Liver (tissue), 9 donors: ENCODE measurements around the gene TULP3. TPM values are rescaled to one million over a fixed set of nuclear protein-coding genes. Genes with fewer than 3 reads are reported as not detected.

Source experiments
- DNase-seq: peaks from one replicate; pipeline ENCODE4 v3.0.0-alpha.2; 2017; ENCODE audit warnings: low spot score
- H3K27ac ChIP-seq, 2 donors: one replicate each; pipeline ENCODE4 v1.7.0; 2013; ENCODE audit warnings: inconsistent platforms in 2 of 2, low read length in 2 of 2, control low read depth in 1 of 2, low read depth in 1 of 2, mild to moderate bottlenecking in 1 of 2
- H3K27me3 ChIP-seq, 4 donors: one replicate each; pipeline versions ENCODE4 v1.6.1 to v1.7.0; 2013; ENCODE audit warnings: low read length in 3 of 4, inconsistent platforms in 1 of 4, mild to moderate bottlenecking in 1 of 4, moderate library complexity in 1 of 4; ENCODE audit not compliant: control insufficient read depth in 4 of 4, insufficient read depth in 4 of 4
- H3K36me3 ChIP-seq, 4 donors: one replicate each; pipeline versions ENCODE4 v1.6.1 to v1.7.0; 2013; ENCODE audit warnings: low read length in 3 of 4, mild to moderate bottlenecking in 3 of 4, low read depth in 1 of 4, moderate library complexity in 1 of 4; ENCODE audit not compliant: control insufficient read depth in 4 of 4, insufficient read depth in 3 of 4
- H3K4me1 ChIP-seq, 4 donors: one replicate each; pipeline versions ENCODE4 v1.6.1 to v1.7.0; 2013; ENCODE audit warnings: low read length in 3 of 4, mild to moderate bottlenecking in 3 of 4, moderate library complexity in 1 of 4; ENCODE audit not compliant: control insufficient read depth in 4 of 4, insufficient read depth in 4 of 4
- H3K4me3 ChIP-seq, 3 donors: one replicate each; pipeline versions ENCODE4 v1.6.1 to v1.7.0; 2013; ENCODE audit warnings: low read length in 3 of 3, control low read depth in 1 of 3, low read depth in 1 of 3, mild to moderate bottlenecking in 1 of 3
- H3K9ac ChIP-seq, 2 donors: one replicate each; pipeline ENCODE4 v1.7.0; 2013; ENCODE audit warnings: low read length in 2 of 2, mild to moderate bottlenecking in 2 of 2, moderate library complexity in 2 of 2, control low read depth in 1 of 2, low read depth in 1 of 2
- H3K9me3 ChIP-seq, 4 donors: one replicate each; pipeline versions ENCODE4 v1.6.1 to v1.7.0; 2013; ENCODE audit warnings: low read length in 3 of 4; ENCODE audit not compliant: control insufficient read depth in 4 of 4
- GABPA ChIP-seq, 2 donors: IDR thresholded peaks in 1 of 2; conservative IDR thresholded peaks in 1 of 2; 2 replicates each; pipeline ENCODE4 v1.6.1; 2016; ENCODE audit warnings: antibody characterized with exemption in 2 of 2, mild to moderate bottlenecking in 1 of 2, moderate library complexity in 1 of 2
- HNF4A ChIP-seq, 2 donors: conservative IDR thresholded peaks; 2 replicates each; pipeline ENCODE4 v1.6.1; 2016; ENCODE audit warnings: antibody characterized with exemption in 2 of 2, mild to moderate bottlenecking in 2 of 2
- JUND ChIP-seq, 2 donors: IDR thresholded peaks; 2 replicates each; pipeline ENCODE4 v1.6.1; 2016; ENCODE audit warnings: antibody characterized with exemption in 2 of 2
- NR2F2 ChIP-seq: IDR thresholded peaks from 2 replicates; pipeline ENCODE4 v1.6.1; 2016; ENCODE audit warnings: antibody characterized with exemption
- SP1 ChIP-seq: IDR thresholded peaks from 2 replicates; pipeline ENCODE4 v1.6.1; 2018; ENCODE audit warnings: antibody characterized with exemption, mild to moderate bottlenecking
- TAF1 ChIP-seq: conservative IDR thresholded peaks from 2 replicates; pipeline ENCODE4 v1.6.1; 2016; ENCODE audit warnings: antibody characterized with exemption, mild to moderate bottlenecking
- YY1 ChIP-seq: IDR thresholded peaks from 2 replicates; pipeline ENCODE4 v1.6.1; 2016; ENCODE audit warnings: antibody characterized with exemption, mild to moderate bottlenecking
- WGBS: extraction: QIAGEN DNeasy Blood & Tissue Kit; methylation state at CpG from one replicate; pipeline ENCODE4 v1.1.7; 2013; 5-methylcytosine and 5-hydroxymethylcytosine counted together
- polyA plus RNA-seq, 2 donors: library from polyadenylated mRNA; stranded (reverse) in 1 of 2; unstranded in 1 of 2; fragments of 200-250 nt in 1 of 2; fragments of >200 nt in 1 of 2; fragmentation: Nextera tagmentation in 1 of 2; extraction: Ambion mirVana in 1 of 2; gene quantifications; one replicate each; pipeline versions ENCODE4 v1.2.1 to v1.2.3, GENCODE V29; 2013 to 2015
- total RNA-seq, 2 donors: library from RNA; depleted of rRNA; stranded (reverse); fragments of >200 nt; gene quantifications; one replicate each; pipeline ENCODE4 v1.2.3, GENCODE V29; 2014
- TF ChIP-seq, protein P1 (sequence below): IDR thresholded peaks from 2 replicates; pipeline ENCODE4 v1.6.1; 2016; ENCODE audit warnings: antibody characterized with exemption
- TF ChIP-seq, protein P2 (sequence below): IDR thresholded peaks from 2 replicates; pipeline ENCODE4 v1.6.1; 2016; ENCODE audit warnings: antibody characterized with exemption
- TF ChIP-seq, protein P3 (sequence below): IDR thresholded peaks from 2 replicates; pipeline ENCODE4 v1.6.1; 2016; ENCODE audit warnings: antibody characterized with exemption, mild to moderate bottlenecking
- TF ChIP-seq, protein P4 (sequence below): IDR thresholded peaks from 2 replicates; pipeline ENCODE4 v1.6.1; 2016; ENCODE audit warnings: antibody characterized with exemption
- donor health status: healthy.
- donor health status: healthy.
- donor health status: healthy.
- donor health status: healthy.
- donor health status: healthy.

TULP3 gene
- total and polyA plus RNA-seq, 4 donors: 3.2 to 4.8 (median 3.7) TPM

DNA sequence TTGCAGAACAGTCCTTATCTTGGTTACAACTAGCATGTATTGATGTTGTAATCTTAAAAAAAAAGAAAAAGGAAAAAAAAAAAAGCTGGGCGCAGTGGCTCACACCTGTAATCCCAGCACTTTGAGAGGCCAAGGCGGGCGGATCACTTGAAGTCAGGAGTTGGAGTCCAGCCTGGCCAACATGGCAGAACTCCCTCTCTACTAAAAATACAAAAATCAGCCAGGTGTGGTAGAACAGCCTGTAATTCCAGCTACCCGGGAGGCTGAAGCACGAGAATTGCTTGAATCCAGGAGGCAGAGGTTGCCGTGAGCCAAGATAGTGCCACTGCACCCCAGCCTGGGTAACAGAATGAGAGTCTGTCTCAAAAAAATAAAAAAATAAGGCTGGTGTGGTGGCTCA, 42.9 kb downstream of the TULP3 start (continued):
- TF ChIP-seq, protein P1, sequence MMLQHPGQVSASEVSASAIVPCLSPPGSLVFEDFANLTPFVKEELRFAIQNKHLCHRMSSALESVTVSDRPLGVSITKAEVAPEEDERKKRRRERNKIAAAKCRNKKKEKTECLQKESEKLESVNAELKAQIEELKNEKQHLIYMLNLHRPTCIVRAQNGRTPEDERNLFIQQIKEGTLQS: no peak
- no peak for TF ChIP-seq YY1
- no peak for TF ChIP-seq GABPA (IDR thresholded peaks at IDR 0.05 in 1 of 2, conservative IDR thresholded peaks at IDR 0.05 in 1 of 2)
- TF ChIP-seq TAF1: no peak

DNA sequence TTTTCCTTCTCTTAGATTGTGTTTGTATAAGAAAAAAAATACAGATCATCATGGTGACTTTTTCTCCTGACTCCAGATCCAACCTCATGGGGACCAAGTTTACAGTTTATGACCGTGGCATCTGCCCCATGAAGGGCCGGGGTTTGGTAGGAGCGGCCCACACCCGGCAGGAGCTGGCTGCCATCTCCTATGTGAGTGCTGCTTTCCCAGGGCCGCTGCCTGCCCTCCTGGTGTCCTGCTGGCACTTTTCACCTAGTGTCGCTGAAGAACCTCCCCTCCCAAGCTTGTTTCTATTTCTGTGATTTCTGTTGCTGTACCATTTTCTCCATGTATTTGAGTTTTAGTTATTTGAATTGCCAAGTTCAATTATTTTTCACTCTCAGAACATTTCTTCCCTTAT, 43.7 kb downstream of the TULP3 start:
- no peaks in the 10 kb centered on the region for H3K27me3 ChIP-seq
- WGBS: 99% methylated on average over 6 of the region's 6 CpGs
- H3K4me1 ChIP-seq: no peaks in the 10 kb centered on the region
- H3K36me3 ChIP-seq: peaks cover 9 to 34% (median 23%) of the 10 kb centered on the region in 4 donors
- H3K4me3 ChIP-seq: no peak overlapping the region
- no peak for DNase-seq
- H3K27ac ChIP-seq: no peak overlapping the region
- TF ChIP-seq SP1: no peak
- H3K9me3 ChIP-seq: no peaks in the 10 kb centered on the region
- no peak overlapping the region for H3K9ac ChIP-seq

DNA sequence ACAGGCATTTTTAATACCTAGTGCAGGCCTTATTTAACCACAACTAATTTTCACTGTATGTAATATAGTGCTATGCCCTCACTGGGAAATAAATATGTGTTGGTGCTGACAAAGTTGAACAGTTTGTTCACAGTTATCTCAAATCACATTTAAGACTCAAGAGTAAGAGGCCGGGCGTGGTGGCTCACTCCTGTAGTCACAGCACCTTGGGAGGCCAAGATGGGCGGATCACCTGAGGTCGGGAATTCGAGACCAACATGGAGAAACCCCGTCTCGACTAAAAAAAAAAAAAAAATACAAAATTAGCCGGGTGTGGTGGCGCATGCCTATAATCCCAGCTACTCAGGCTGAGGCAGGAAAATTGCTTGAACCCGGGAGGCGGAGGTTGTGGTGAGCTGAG, 45.6 kb downstream of the TULP3 start:
- H3K4me1 ChIP-seq: no peaks in the 10 kb centered on the region
- no peaks in the 10 kb centered on the region for H3K9me3 ChIP-seq
- H3K27ac ChIP-seq: no peak overlapping the region
- DNase-seq: no peak
- H3K27me3 ChIP-seq: no peaks in the 10 kb centered on the region
- no peak overlapping the region for H3K9ac ChIP-seq
- H3K36me3 ChIP-seq: peaks cover 9 to 42% (median 20%) of the 10 kb centered on the region in 4 donors
- TF ChIP-seq, protein P1: no peak
- TF ChIP-seq, protein P2, sequence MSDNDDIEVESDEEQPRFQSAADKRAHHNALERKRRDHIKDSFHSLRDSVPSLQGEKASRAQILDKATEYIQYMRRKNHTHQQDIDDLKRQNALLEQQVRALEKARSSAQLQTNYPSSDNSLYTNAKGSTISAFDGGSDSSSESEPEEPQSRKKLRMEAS: no peak
- TF ChIP-seq NR2F2: no peak
- H3K4me3 ChIP-seq: no peak overlapping the region
- 91% methylated on average over 11 of the region's 11 CpGs for WGBS

DNA sequence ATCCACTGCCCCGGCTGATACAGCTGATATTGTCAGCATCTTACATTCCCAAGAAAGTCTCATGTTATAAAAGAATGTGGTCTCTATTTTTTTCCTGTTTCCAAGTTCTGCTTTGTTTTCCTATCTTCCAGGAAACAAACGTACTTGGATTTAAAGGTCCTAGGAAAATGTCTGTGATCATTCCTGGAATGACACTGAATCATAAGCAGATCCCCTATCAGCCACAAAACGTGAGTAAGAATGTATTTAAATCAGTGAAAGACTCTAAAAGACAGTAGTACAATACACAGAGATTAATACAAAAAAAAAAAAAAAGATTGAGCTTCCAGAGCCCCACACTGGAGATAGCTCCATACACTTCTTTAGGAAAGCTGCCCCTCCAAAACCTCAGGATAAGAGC, 46.8 kb downstream of the TULP3 start:
- no peak for DNase-seq
- no peaks in the 10 kb centered on the region for H3K4me1 ChIP-seq
- no peak overlapping the region for H3K9ac ChIP-seq
- H3K36me3 ChIP-seq: peaks cover 7 to 36% (median 14%) of the 10 kb centered on the region in 4 donors
- 88% methylated on average over 3 of the region's 3 CpGs for WGBS
- no peak overlapping the region for H3K27ac ChIP-seq
- TF ChIP-seq HNF4A (conservative IDR thresholded peaks at IDR 0.05) (no peak), GABPA (IDR thresholded peaks at IDR 0.05 in 1 of 2, conservative IDR thresholded peaks at IDR 0.05 in 1 of 2) (no peak), JUND (IDR thresholded peaks at IDR 0.05) (no peak)
- TF ChIP-seq, protein P3, sequence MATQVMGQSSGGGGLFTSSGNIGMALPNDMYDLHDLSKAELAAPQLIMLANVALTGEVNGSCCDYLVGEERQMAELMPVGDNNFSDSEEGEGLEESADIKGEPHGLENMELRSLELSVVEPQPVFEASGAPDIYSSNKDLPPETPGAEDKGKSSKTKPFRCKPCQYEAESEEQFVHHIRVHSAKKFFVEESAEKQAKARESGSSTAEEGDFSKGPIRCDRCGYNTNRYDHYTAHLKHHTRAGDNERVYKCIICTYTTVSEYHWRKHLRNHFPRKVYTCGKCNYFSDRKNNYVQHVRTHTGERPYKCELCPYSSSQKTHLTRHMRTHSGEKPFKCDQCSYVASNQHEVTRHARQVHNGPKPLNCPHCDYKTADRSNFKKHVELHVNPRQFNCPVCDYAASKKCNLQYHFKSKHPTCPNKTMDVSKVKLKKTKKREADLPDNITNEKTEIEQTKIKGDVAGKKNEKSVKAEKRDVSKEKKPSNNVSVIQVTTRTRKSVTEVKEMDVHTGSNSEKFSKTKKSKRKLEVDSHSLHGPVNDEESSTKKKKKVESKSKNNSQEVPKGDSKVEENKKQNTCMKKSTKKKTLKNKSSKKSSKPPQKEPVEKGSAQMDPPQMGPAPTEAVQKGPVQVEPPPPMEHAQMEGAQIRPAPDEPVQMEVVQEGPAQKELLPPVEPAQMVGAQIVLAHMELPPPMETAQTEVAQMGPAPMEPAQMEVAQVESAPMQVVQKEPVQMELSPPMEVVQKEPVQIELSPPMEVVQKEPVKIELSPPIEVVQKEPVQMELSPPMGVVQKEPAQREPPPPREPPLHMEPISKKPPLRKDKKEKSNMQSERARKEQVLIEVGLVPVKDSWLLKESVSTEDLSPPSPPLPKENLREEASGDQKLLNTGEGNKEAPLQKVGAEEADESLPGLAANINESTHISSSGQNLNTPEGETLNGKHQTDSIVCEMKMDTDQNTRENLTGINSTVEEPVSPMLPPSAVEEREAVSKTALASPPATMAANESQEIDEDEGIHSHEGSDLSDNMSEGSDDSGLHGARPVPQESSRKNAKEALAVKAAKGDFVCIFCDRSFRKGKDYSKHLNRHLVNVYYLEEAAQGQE: no peak
- TF ChIP-seq, protein P4, sequence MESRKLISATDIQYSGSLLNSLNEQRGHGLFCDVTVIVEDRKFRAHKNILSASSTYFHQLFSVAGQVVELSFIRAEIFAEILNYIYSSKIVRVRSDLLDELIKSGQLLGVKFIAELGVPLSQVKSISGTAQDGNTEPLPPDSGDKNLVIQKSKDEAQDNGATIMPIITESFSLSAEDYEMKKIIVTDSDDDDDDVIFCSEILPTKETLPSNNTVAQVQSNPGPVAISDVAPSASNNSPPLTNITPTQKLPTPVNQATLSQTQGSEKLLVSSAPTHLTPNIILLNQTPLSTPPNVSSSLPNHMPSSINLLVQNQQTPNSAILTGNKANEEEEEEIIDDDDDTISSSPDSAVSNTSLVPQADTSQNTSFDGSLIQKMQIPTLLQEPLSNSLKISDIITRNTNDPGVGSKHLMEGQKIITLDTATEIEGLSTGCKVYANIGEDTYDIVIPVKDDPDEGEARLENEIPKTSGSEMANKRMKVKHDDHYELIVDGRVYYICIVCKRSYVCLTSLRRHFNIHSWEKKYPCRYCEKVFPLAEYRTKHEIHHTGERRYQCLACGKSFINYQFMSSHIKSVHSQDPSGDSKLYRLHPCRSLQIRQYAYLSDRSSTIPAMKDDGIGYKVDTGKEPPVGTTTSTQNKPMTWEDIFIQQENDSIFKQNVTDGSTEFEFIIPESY: no peak
- H3K4me3 ChIP-seq: no peak overlapping the region
- H3K27me3 ChIP-seq: no peaks in the 10 kb centered on the region
- no peaks in the 10 kb centered on the region for H3K9me3 ChIP-seq
